Suprapubic skin (tissue), 4 donors: ENCODE data around the gene PCGF3. TPM values are rescaled to one million over a fixed set of nuclear protein-coding genes. Genes with fewer than 3 reads are reported as not detected.
"Not testable (repeated sequence)": the region's sequence is repeated elsewhere in the genome, so short reads cannot be mapped to it uniquely, and the experiment has no call there.

ENCODE experiments used
- DNase-seq, 2 donors: peaks; one replicate each; pipeline ENCODE4 v3.0.0-alpha.2; 2019; ENCODE audit warnings: low spot score in 2 of 2
- H3K27ac ChIP-seq: fragments of 200-600 bp; sonication (generic); one replicate; pipeline ENCODE4 v1.5.1; 2019
- H3K27me3 ChIP-seq: fragments of 200-600 bp; sonication (generic); one replicate; pipeline ENCODE4 v1.5.1; 2019
- H3K36me3 ChIP-seq: fragments of 200-600 bp; sonication (generic); one replicate; pipeline ENCODE4 v1.5.1; 2019
- H3K4me1 ChIP-seq: fragments of 200-600 bp; sonication (generic); one replicate; pipeline ENCODE4 v1.5.1; 2019
- H3K4me3 ChIP-seq: fragments of 200-600 bp; sonication (generic); one replicate; pipeline ENCODE4 v1.5.1; 2019; ENCODE audit warnings: mild to moderate bottlenecking
- H3K9me3 ChIP-seq: fragments of 200-600 bp; sonication (generic); one replicate; pipeline ENCODE4 v1.5.1; 2019
- EP300 ChIP-seq: sonication (generic); formaldehyde crosslinking; IDR thresholded peaks from one replicate; pipeline ENCODE4 v1.6.1; 2017; ENCODE audit warnings: antibody characterized with exemption
- POLR2A ChIP-seq, 2 donors: fragments of 450-650 bp; IDR thresholded peaks; one replicate each; pipeline ENCODE4 v1.6.1; 2017; ENCODE audit warnings: antibody characterized with exemption in 2 of 2, mild to moderate bottlenecking in 2 of 2, moderate library complexity in 2 of 2
- POLR2AphosphoS5 ChIP-seq, 3 donors: sonication (generic); formaldehyde crosslinking; IDR thresholded peaks; one replicate each; pipeline ENCODE4 v1.6.1; 2017; ENCODE audit warnings: antibody characterized with exemption in 3 of 3
- WGBS: methylation state at CpG from one replicate; pipeline ENCODE4 v1.1.5; 2018; 5-methylcytosine and 5-hydroxymethylcytosine counted together
- total RNA-seq, 4 donors: library from RNA; depleted of rRNA; stranded (reverse); fragments of >200 nt; gene quantifications; one replicate each; pipeline ENCODE4 v1.1.0, GENCODE V29; 2016
- TF ChIP-seq, protein P1 (sequence below), 2 donors: fragments of 200-600 bp in 1 of 2; fragments of 450-650 bp in 1 of 2; sonication (generic) in 1 of 2; IDR thresholded peaks; one replicate each; pipeline ENCODE4 v1.5.1; 2016 to 2019; ENCODE audit warnings: antibody characterized with exemption in 2 of 2, mild to moderate bottlenecking in 1 of 2, moderate library complexity in 1 of 2

Gene PCGF3
- total RNA-seq, 4 donors from 2014 or later, result 59.7 to 152 (median 71.2) TPM

GRCh38 chr4:797066-797465 lies 91.4 kb downstream of the PCGF3 start:
- 78% methylated on average over 4 of the region's 4 CpGs for WGBS
- Histone ChIP-seq H3K4me1 (peaks cover 34% of the 10 kb centered on the region), H3K27ac (no peak overlapping the region), H3K4me3 (no peak overlapping the region), H3K9me3 (no peaks in the 10 kb centered on the region), H3K36me3 (no peaks in the 10 kb centered on the region), H3K27me3 (peaks cover 41% of the 10 kb centered on the region)
- TF ChIP-seq POLR2AphosphoS5 (IDR thresholded peaks at IDR 0.05) (no peak), POLR2A (IDR thresholded peaks at IDR 0.05) (no peak), EP300 (no peak)
- TF ChIP-seq, protein P1, sequence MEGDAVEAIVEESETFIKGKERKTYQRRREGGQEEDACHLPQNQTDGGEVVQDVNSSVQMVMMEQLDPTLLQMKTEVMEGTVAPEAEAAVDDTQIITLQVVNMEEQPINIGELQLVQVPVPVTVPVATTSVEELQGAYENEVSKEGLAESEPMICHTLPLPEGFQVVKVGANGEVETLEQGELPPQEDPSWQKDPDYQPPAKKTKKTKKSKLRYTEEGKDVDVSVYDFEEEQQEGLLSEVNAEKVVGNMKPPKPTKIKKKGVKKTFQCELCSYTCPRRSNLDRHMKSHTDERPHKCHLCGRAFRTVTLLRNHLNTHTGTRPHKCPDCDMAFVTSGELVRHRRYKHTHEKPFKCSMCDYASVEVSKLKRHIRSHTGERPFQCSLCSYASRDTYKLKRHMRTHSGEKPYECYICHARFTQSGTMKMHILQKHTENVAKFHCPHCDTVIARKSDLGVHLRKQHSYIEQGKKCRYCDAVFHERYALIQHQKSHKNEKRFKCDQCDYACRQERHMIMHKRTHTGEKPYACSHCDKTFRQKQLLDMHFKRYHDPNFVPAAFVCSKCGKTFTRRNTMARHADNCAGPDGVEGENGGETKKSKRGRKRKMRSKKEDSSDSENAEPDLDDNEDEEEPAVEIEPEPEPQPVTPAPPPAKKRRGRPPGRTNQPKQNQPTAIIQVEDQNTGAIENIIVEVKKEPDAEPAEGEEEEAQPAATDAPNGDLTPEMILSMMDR (IDR thresholded peaks at IDR 0.05), result no peak
- no peak for DNase-seq

GRCh38 chr4:801436-802124 lies 95.9 kb downstream of the PCGF3 start:
- Histone ChIP-seq H3K4me1 (no peaks in the 10 kb centered on the region), H3K27me3 (peaks cover 5% of the 10 kb centered on the region), H3K9me3 (no peaks in the 10 kb centered on the region), H3K27ac (no peak overlapping the region), H3K36me3 (no peaks in the 10 kb centered on the region), H3K4me3 (no peak overlapping the region)
- no peak for DNase-seq
- no peak for TF ChIP-seq EP300
- WGBS, result 89% methylated on average over 13 of the region's 13 CpGs

- no peak overlapping the region for H3K27ac ChIP-seq
- no peaks in the 10 kb centered on the region for H3K4me1 ChIP-seq
- DNase-seq, result peak in 1 of 2 donors; percentile 28
- no peak for TF ChIP-seq POLR2AphosphoS5 (IDR thresholded peaks at IDR 0.05)
- TF ChIP-seq POLR2A (IDR thresholded peaks at IDR 0.05), result no peak
- TF ChIP-seq, protein P1 (IDR thresholded peaks at IDR 0.05), result no peak
- no peak for TF ChIP-seq EP300
- no peaks in the 10 kb centered on the region for H3K9me3 ChIP-seq
- 92% methylated on average over 13 of the region's 13 CpGs for WGBS
- H3K4me3 ChIP-seq, result no peak overlapping the region
- H3K36me3 ChIP-seq, result no peaks in the 10 kb centered on the region
- H3K27me3 ChIP-seq, result peaks cover 5% of the 10 kb centered on the region
Measured at GRCh38 chr4:803884-804283, 98.3 kb downstream of the PCGF3 start.

GRCh38 chr4:804804-805203 lies 99.2 kb downstream of the PCGF3 start:
- H3K27me3 ChIP-seq, result peaks cover 5% of the 10 kb centered on the region
- H3K4me3 ChIP-seq, result no peak overlapping the region
- peak in 1 of 2 donors; percentile 51 for DNase-seq
- H3K4me1 ChIP-seq, result no peaks in the 10 kb centered on the region
- H3K36me3 ChIP-seq, result no peaks in the 10 kb centered on the region
- no peak overlapping the region for H3K27ac ChIP-seq
- TF ChIP-seq EP300 (no peak), POLR2AphosphoS5 (IDR thresholded peaks at IDR 0.05) (no peak), POLR2A (IDR thresholded peaks at IDR 0.05) (no peak)
- TF ChIP-seq, protein P1 (IDR thresholded peaks at IDR 0.05), result no peak
- WGBS, result 88% methylated on average over 44 of the region's 44 CpGs
- H3K9me3 ChIP-seq, result no peaks in the 10 kb centered on the region

- H3K4me3 ChIP-seq, H3K4me1 ChIP-seq, DNase-seq, H3K27ac ChIP-seq, H3K9me3 ChIP-seq, H3K36me3 ChIP-seq: not testable (repeated sequence)
- WGBS, result 86% methylated on average over 4 of the region's 4 CpGs
- peaks cover 20% of the 10 kb centered on the region for H3K27me3 ChIP-seq
Measured at GRCh38 chr4:806979-807378, 101.3 kb downstream of the PCGF3 start.

DNA sequence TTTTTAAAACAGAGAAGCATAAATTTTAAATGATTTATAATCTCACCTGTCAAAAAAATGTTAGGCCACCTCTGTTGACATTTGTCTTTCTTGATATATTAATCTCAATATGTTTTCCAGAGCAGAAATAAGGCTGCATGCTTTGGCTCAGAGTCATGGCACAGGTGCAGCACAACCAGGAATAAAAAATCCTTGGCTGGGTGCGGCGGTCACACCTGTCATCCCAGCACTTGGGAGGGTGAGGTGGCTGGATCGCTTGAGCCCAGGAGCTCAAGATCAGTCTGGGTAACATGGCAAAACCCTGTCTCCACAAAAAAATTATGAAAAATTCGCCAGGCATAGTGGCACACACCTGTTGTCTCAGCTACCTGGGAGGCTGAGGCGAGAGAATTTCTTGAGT lies 102.2 kb downstream of the PCGF3 start:
- Histone ChIP-seq H3K4me1 (no peaks in the 10 kb centered on the region), H3K4me3 (no peak overlapping the region), H3K27ac (no peak overlapping the region), H3K27me3 (peaks cover 28% of the 10 kb centered on the region), H3K9me3 (no peaks in the 10 kb centered on the region), H3K36me3 (no peaks in the 10 kb centered on the region)
- 74% methylated on average over 5 of the region's 5 CpGs for WGBS
- no peak for DNase-seq
- TF ChIP-seq EP300, result no peak
- TF ChIP-seq, protein P1 (IDR thresholded peaks at IDR 0.05), result no peak
